GM12878 (cell line): Measurements from ENCODE around the gene PTGR3. TPM values are rescaled to one million over a fixed set of nuclear protein-coding genes. Genes with fewer than 3 reads are reported as not detected.

Experiments
- ATAC-seq: fragments of 200-7000 bp; cut with Tn5 transposase; 3 replicates; pipeline ENCODE4 v1.9.1; 2020; ENCODE audit warnings: mild to moderate bottlenecking, moderate library complexity
- BruUV-seq: library from RNA; stranded (reverse); fragments of 400-500 nt; replicated peaks from 2 replicates; lab custom pipeline; 2021; lab: Mats Ljungman, UMichigan
- CTCF ChIA-PET: fragments of 300-600 bp; sonication (Branson Sonifier 250); formaldehyde crosslinking; extraction: SDS; loops from one replicate; lab custom pipeline; 2021; ENCODE audit warnings: inconsistent platforms; lab: Yijun Ruan, JAX
- POLR2A ChIA-PET: fragments of 350-600 bp; formaldehyde crosslinking; extraction: SDS; loops from one replicate; lab custom pipeline; 2021; ENCODE audit warnings: inconsistent platforms; lab: Charles Lee
- RAD21 ChIA-PET: fragments of 300-600 bp; sonication (Branson Sonifier 250); formaldehyde crosslinking; loops from one replicate; lab custom pipeline; 2023; ENCODE audit warnings: antibody characterized with exemption; ENCODE audit not compliant: unreplicated experiment; lab: Charles Lee
- SMC1A ChIA-PET: fragments of 300-600 bp; sonication (Branson Sonifier 250); formaldehyde crosslinking; loops from one replicate; lab custom pipeline; 2023; ENCODE audit not compliant: unreplicated experiment, uncharacterized antibody; lab: Charles Lee
- DNase-seq: peaks from one replicate; pipeline ENCODE4 v3.0.0-alpha.2; 2011; ENCODE audit warnings: low read depth, low spot score
- FAIRE-seq: peaks from 3 replicates; lab custom pipeline; 2011; peaks lifted over from hg19 to GRCh38; lab: Jason Lieb, UNC
- H2AFZ ChIP-seq: 2 replicates; pipeline ENCODE4 v1.6.0; 2011; ENCODE audit warnings: low read depth, low read length, control low read depth; ENCODE audit not compliant: control insufficient read depth
- H3K27ac ChIP-seq: 2 replicates; pipeline ENCODE4 v1.5.1; 2011; ENCODE audit warnings: control low read depth; ENCODE audit not compliant: control insufficient read depth, insufficient read depth
- H3K27me3 ChIP-seq, 2 experiments: replicated peaks in 1 of 2; 2 replicates each; pipeline versions ENCODE4 v1.6.0 to v1.6.1; 2011; ENCODE audit warnings: low read length in 1 of 2; ENCODE audit not compliant: control insufficient read depth in 2 of 2, insufficient read depth in 2 of 2
- H3K36me3 ChIP-seq, 2 experiments: 2 replicates each; pipeline ENCODE4 v1.5.1; 2011; ENCODE audit warnings: low read length in 1 of 2; ENCODE audit not compliant: control insufficient read depth in 2 of 2, insufficient read depth in 2 of 2
- H3K4me1 ChIP-seq: 2 replicates; pipeline ENCODE4 v1.6.1; 2011; ENCODE audit warnings: mild to moderate bottlenecking, low read length, moderate library complexity, mixed read lengths; ENCODE audit not compliant: control insufficient read depth, insufficient read depth
- H3K4me2 ChIP-seq: 2 replicates; pipeline ENCODE4 v1.6.0; 2011; ENCODE audit warnings: control low read depth; ENCODE audit not compliant: control insufficient read depth, insufficient read depth
- H3K4me3 ChIP-seq: fragments of 200-600 bp; sonication (generic); 2 replicates; pipeline ENCODE4 v1.5.1; 2016
- H3K79me2 ChIP-seq: 2 replicates; pipeline ENCODE4 v1.6.0; 2011; ENCODE audit warnings: low read length; ENCODE audit not compliant: control insufficient read depth, insufficient read depth
- H3K9ac ChIP-seq: 2 replicates; pipeline ENCODE4 v1.8.0; 2011; ENCODE audit warnings: low read length, control low read depth, mixed read lengths; ENCODE audit not compliant: control insufficient read depth, insufficient read depth
- H3K9me3 ChIP-seq: replicated peaks from 3 replicates; pipeline ENCODE4 v1.5.1; 2011; ENCODE audit warnings: mild to moderate bottlenecking, low read length; ENCODE audit not compliant: control insufficient read depth, insufficient read depth
- H4K20me1 ChIP-seq: 2 replicates; pipeline ENCODE4 v1.6.0; 2011; ENCODE audit not compliant: control insufficient read depth, insufficient read depth
- CREB1 ChIP-seq: IDR thresholded peaks from 2 replicates; pipeline ENCODE4 v1.6.1; 2012; ENCODE audit warnings: low read depth, mild to moderate bottlenecking, inconsistent platforms
- JUNB ChIP-seq: IDR thresholded peaks from 2 replicates; pipeline ENCODE4 v1.6.1; 2016; ENCODE audit warnings: antibody characterized with exemption, mild to moderate bottlenecking
- PAX8 ChIP-seq: fragments of 450-650 bp; IDR thresholded peaks from 2 replicates; pipeline ENCODE4 v1.6.1; 2017; ENCODE audit warnings: mild to moderate bottlenecking, moderate library complexity
- TCF7 ChIP-seq: IDR thresholded peaks from 2 replicates; pipeline ENCODE4 v1.6.1; 2014; ENCODE audit warnings: antibody characterized with exemption, borderline replicate concordance
- WGBS: methylation state at CpG from one replicate; pipeline ENCODE4 v1.1.6; 2016; ENCODE audit warnings: low lambda C conversion rate; ENCODE audit not compliant: insufficient replicate concordance, insufficient coverage; ENCODE audit errors: missing lambda C conversion rate; 5-methylcytosine and 5-hydroxymethylcytosine counted together
- in situ Hi-C: fragments of 300-500 bp; cut with MboI; formaldehyde crosslinking; loops from 9 replicates; pipeline ENCODE4 v1.14.3; 2018; ENCODE audit warnings: mixed read lengths
- intact Hi-C: fragments of 100-400 bp; cut with micrococcal nuclease; formaldehyde crosslinking; loops from one replicate; pipeline ENCODE4 v1.14.2; 2022; ENCODE audit not compliant: unreplicated experiment
- polyA plus RNA-seq, 11 experiments: library from polyadenylated mRNA; depleted of rRNA in 4 of 11; unstranded in 6 of 11; stranded (reverse) in 5 of 11; fragments of >200 nt; fragmentation: Nextera tagmentation in 4 of 11; fragmentation: Illumina TruSeq in 1 of 11; extraction: Ambion mirVana in 4 of 11; extraction: Trizol in 1 of 11; gene quantifications; 1 replicate in 1 of 11; 2 replicates in 10 of 11; pipeline versions ENCODE4 v1.2.1 to v1.2.3, GENCODE V29; 2011 to 2016; ENCODE audit warnings: inconsistent platforms in 2 of 11, missing spikeins in 2 of 11, low read depth in 1 of 11
- total RNA-seq, 4 experiments: library from RNA; depleted of rRNA in 3 of 4; stranded (reverse); fragments of >200 nt in 3 of 4; fragmentation: Illumina TruSeq in 1 of 4; extraction: Trizol in 1 of 4; gene quantifications; 2 replicates each; pipeline versions ENCODE4 v1.2.1 to v1.2.3, GENCODE V29; 2013 to 2021
- TF ChIP-seq, protein P1 (sequence below): fragments of 450-650 bp; IDR thresholded peaks from 2 replicates; pipeline ENCODE4 v1.6.1; 2014; ENCODE audit warnings: mild to moderate bottlenecking
- TF ChIP-seq, protein P2 (sequence below): fragments of 450-650 bp; IDR thresholded peaks from 2 replicates; pipeline ENCODE4 v1.6.1; 2017; ENCODE audit warnings: mild to moderate bottlenecking, moderate library complexity

The PTGR3 gene
- total and polyA plus RNA-seq, 10 of the 15 experiments (the other 5 are each of a cell fraction or from before 2014, with no cell fraction given): 6.2 to 69.8 (median 21.9) TPM

DNA sequence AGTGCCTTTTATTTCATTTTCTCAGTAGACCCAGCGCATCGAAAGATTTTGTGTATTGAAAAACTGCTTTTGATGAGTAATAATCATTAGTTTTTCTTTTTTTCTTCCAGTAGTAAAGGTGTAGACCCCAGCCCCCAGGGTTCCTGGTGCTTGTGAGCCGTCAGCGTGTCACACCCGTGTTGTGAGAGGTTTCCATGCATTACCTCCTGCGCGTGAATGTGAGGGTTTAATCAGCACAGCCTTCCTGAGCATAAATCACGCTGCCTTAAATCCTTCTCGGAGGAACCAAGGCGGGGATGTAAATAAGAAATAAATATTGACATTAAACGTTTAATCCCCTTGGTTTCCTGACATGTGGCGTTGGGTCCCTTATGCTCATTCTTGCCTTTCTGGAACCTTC is 26.0 kb upstream of the PTGR3 start:
- H3K27ac ChIP-seq: no peak overlapping the region
- ChIA-PET SMC1A (no interaction called here), CTCF (no interaction called here), POLR2A (no interaction called here), RAD21 (no interaction called here)
- no peaks in the 10 kb centered on the region for H3K9me3 ChIP-seq
- 98% methylated on average over 12 of the region's 12 CpGs for WGBS
- intact Hi-C loops (no loop called here), in situ Hi-C loops (no loop called here)
- no peaks in the 10 kb centered on the region for H3K27me3 ChIP-seq
- TF ChIP-seq, protein P1, sequence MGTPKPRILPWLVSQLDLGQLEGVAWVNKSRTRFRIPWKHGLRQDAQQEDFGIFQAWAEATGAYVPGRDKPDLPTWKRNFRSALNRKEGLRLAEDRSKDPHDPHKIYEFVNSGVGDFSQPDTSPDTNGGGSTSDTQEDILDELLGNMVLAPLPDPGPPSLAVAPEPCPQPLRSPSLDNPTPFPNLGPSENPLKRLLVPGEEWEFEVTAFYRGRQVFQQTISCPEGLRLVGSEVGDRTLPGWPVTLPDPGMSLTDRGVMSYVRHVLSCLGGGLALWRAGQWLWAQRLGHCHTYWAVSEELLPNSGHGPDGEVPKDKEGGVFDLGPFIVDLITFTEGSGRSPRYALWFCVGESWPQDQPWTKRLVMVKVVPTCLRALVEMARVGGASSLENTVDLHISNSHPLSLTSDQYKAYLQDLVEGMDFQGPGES: no peak
- TF ChIP-seq, protein P2, sequence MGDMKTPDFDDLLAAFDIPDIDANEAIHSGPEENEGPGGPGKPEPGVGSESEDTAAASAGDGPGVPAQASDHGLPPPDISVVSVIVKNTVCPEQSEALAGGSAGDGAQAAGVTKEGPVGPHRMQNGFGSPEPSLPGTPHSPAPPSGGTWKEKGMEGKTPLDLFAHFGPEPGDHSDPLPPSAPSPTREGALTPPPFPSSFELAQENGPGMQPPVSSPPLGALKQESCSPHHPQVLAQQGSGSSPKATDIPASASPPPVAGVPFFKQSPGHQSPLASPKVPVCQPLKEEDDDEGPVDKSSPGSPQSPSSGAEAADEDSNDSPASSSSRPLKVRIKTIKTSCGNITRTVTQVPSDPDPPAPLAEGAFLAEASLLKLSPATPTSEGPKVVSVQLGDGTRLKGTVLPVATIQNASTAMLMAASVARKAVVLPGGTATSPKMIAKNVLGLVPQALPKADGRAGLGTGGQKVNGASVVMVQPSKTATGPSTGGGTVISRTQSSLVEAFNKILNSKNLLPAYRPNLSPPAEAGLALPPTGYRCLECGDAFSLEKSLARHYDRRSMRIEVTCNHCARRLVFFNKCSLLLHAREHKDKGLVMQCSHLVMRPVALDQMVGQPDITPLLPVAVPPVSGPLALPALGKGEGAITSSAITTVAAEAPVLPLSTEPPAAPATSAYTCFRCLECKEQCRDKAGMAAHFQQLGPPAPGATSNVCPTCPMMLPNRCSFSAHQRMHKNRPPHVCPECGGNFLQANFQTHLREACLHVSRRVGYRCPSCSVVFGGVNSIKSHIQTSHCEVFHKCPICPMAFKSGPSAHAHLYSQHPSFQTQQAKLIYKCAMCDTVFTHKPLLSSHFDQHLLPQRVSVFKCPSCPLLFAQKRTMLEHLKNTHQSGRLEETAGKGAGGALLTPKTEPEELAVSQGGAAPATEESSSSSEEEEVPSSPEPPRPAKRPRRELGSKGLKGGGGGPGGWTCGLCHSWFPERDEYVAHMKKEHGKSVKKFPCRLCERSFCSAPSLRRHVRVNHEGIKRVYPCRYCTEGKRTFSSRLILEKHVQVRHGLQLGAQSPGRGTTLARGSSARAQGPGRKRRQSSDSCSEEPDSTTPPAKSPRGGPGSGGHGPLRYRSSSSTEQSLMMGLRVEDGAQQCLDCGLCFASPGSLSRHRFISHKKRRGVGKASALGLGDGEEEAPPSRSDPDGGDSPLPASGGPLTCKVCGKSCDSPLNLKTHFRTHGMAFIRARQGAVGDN: no peak
- TF ChIP-seq CREB1 (no peak), JUNB (no peak), PAX8 (no peak), TCF7 (no peak)
- H3K4me1 ChIP-seq: no peaks in the 10 kb centered on the region
- no peak overlapping the region for H3K4me2 ChIP-seq
- BruUV-seq: no TSS peak
- no peaks in the 10 kb centered on the region for H3K36me3 ChIP-seq
- ATAC-seq (no peak), FAIRE-seq (no peak), DNase-seq (no peak)
- H3K79me2 ChIP-seq: no peaks in the 10 kb centered on the region
- no peak overlapping the region for H2AFZ ChIP-seq
- H4K20me1 ChIP-seq: no peaks in the 10 kb centered on the region
- H3K4me3 ChIP-seq: no peak overlapping the region
- no peak overlapping the region for H3K9ac ChIP-seq
